ENCODE data around the gene ARHGAP26. TPM values are rescaled to one million over a fixed set of nuclear protein-coding genes. Genes with fewer than 3 reads are reported as not detected.

The ARHGAP26 gene
- total RNA-seq, 1 donor from 2014 or later, result 10.6 TPM

DNA sequence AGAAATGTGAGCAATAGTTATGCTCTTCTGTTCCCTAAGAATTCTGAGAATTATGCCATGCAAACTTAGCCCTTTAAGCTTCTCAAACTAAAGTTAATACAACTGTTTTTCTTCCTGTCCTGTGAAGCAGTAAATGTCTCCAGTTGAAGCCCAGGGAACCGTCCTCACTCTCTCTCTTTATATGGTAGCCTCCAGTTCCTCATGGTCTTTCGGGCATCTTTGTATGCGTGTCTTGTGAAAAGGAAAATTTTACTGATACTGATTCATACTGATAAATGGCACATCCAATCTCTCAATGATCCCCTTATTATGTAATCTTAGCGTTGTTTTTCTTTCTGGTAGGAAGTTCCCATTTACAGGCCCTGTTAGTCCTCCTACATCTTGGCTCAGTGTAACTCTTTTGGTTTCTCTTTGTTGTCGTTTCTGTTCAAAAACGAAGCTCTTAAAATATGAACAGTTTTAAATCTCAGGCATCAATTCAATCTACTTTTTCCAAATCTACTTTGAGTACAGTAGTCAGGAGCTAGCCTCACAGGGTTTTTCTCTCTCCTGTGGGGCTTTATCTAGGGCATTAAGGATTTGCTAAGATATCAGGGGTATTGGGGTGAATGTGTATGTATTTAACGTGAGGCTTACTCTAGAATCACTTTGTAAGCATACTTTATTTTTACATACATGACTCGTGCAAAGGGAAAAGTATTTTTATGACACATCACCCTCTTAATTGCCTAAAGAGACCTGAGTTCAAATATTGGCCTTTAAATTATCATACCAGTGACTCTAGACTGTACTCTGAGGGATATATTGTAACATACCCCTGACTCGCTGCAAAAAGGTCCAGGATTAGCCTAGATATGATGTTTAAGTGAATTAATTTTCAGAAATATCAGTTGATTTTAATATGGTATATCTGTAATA, 375.3 kb downstream of the ARHGAP26 start:
- DNase-seq, result no peak

GRCh38 chr5:143146161-143146560, 376.0 kb downstream of the ARHGAP26 start:
- DNase-seq, result no peak

DNA sequence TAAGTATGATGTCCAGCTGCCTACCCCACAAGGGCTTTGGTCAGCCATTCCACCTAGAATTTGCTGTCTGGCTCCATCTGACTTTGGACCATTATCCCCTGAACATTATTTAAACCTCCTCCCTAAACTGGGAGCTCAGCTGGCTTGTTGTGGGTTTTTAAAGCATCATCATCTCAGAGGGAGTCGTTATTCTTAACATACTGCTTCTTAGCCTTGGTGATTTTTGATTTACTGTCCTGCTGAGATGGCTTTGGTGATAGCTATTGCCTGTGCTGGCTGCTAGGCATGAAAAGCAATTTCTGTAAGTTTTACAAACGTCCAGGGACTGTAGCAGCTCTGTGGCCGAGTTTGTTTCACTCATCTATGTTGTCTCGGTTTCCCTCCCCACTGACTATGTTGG, 377.2 kb downstream of the ARHGAP26 start:
- DNase-seq, result no peak

DNA sequence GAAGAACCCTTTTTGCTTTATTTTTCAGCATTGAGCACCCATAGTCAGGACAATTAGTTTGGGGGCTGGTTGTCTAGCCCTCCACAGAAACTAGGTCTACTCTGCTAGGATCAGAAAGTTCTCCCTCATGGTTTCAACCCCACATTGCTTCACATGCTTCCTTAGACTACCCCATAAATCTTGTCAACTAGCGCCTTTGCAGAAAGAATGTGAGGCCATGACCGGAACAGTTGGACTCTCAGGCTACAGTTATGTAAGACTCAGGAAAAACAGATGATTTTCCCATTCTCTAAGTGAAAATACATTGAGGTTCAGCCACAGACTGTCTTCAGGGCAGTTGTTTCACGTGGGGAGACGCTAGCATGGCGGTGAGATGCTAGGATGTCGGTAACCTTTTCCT, 377.7 kb downstream of the ARHGAP26 start:
- no peak for DNase-seq

DNA sequence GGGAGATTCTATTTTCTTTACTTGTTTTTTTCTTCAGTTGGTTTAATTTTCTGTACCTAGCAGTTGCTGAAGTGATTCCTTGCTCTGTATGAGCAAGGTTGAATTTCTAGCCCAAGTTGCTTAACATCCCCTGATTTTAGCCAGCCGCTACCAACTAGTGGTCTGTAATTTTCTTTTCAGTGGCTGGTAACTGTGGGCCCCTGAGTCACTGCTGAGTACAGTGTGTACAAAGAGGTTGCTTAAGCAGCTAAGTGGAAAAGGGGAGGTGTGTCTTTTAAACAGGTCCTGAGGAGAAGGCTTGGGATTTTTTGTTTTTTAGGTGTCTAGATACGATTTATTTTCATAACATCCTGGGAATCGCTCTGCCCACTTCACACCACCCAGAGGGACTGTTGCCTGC, 378.6 kb downstream of the ARHGAP26 start:
- DNase-seq, result no peak

DNA sequence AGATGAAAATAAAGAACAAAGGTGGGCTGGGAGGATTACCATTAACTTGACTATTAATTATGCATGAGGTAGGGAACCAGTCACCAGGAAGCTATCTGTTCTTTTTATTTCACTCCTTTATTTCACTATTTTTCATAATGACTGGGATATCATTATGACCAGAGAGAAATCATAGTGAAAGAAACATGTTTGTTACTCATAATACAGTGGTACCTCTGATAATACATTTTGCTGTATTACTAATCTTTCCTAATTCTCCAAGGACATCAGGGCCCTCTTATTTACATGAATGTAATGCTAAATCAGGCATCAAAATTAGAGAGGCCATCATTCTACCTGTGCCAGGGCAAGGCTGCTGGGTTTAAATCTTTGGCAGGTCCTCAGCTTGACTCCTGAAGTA, 379.6 kb downstream of the ARHGAP26 start:
- no peak for DNase-seq

GRCh38 chr5:143151056-143151700, 381.0 kb downstream of the ARHGAP26 start:
- DNase-seq, result no peak

DNA sequence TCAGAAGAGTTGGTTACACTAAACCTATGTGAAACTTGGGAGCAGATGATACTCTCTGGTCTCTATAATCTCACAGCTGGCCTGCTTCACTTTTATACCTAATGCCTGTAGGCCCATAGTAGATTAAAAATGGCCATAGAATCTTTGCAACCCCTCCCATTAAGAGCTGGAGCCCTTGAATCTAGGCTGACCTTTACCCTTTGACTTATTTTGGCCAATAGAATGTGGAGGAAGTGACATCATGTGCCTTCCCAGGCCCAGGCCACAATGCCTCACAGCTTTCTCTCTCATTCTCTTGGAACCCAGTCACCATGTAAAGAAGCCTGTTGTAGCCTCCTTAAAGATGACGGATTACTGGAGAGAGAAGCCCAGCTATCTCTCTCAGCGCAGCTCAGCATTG, 382.3 kb downstream of the ARHGAP26 start:
- no peak for DNase-seq

DNA sequence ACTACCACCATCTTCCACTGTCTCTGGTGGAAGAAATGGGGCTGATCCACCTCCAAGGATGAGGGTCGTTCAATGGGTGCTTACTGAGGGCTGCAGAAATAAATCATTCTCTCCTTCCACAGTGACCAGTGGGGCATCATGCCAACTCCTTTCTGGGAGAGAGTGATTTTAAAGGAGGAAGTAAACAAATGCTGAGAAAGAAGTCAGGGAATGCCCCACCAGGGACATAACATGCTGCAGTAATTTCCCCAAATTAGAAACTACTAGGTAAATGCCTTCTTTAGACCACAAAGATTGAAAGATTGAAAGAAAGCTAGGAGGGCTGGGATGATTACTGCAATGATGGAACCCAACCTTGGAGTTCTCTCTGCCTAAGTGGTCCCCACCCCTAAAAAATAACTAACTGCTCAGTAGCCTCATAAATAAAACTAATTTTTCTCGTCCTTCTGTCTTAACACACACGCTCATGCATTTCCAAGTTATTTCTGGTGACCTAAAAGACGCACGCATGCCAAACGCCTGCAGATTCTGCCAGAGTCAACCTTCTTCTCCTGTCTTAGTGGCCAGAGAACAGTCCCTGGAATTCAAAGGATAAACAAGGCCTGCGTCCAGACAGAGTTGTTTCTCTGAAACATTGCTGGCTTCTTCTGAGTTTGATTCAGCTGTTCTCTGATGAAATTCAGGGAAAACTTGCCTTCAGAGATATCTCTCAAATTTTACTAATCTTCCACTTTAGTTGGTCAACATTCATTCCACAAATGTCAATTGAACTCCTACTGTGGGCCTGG, 383.3 kb downstream of the ARHGAP26 start:
- DNase-seq, result no peak

DNA sequence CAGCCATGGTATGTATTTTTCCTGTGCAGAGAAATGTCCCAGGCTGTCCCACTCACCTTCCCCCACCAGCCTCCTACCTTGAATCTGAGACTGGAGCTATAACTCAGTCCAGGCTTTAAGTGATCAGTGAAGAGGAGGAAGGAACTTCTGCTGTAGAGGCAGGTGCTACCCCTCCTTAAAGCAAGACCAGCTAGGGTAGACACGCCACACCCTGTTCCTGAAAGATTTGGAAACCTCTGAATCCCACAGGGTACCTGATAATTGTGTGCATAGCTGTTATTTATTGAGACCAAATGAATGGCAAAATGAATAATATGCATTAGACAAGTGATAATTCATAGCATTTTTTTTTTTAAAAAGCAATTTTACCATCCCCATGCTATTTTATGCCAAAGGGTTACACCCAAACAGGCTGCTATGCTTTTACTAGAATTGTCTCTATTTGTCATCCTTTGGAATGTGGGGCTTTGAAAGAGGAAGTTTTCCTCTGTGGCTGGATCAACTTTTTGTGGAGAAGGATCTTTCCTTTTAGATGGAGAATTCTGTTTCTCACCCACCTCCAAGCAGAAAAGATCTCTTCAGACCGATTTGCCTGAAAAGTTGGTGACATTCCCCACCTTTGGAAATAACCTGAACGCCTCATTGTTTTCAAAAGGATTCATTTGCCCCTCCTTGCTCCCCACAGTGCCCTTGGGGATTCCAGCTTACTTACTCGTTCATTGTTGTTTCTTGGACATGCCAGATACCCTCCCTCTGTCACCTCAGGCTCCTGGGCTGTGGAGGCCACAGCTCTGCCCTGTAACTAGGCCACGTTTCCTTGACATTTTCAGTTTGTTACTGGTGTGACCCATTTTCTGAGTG, 384.6 kb downstream of the ARHGAP26 start:
- no peak for DNase-seq

GRCh38 chr5:143155455-143155854, 385.3 kb downstream of the ARHGAP26 start:
- no peak for DNase-seq

DNA sequence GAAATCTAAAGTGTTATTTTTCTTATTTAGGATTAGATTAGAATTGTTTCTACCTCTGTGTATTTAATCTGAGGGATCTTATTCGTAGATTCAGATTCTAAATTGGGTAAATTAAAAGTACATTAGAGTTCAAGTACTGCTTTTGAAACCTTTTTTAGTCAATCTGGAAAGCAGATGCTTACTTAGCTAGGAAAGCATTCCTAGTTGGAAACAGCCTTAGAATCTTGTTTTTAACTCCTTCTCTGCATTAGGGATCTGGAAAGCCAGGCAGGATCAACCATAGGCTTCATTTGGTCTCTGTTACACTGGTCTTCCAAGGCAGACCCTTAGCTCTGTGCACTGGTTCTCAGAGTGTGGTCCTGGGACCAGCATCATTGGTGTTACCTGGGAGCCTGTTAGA, 385.9 kb downstream of the ARHGAP26 start:
- DNase-seq, result no peak

DNA sequence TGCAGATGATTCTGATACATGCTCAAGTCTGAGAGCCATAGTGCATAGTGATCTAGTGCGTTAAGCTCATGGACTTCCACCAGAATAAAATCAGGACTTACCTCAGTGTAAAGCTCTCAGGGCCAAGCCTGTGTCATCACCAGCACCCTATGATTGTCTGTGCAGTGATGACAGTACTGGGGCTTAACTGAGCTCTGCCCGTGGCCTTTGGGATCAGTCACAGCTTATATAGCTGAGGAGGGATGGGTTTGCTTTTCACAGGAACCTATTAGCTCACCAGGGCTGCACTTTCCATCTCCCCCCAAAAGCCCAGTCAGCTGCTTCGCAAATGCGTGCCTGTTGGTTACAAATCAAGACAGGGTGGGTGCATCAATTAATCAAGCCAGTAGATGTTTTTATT, 386.4 kb downstream of the ARHGAP26 start:
- no peak for DNase-seq

DNA sequence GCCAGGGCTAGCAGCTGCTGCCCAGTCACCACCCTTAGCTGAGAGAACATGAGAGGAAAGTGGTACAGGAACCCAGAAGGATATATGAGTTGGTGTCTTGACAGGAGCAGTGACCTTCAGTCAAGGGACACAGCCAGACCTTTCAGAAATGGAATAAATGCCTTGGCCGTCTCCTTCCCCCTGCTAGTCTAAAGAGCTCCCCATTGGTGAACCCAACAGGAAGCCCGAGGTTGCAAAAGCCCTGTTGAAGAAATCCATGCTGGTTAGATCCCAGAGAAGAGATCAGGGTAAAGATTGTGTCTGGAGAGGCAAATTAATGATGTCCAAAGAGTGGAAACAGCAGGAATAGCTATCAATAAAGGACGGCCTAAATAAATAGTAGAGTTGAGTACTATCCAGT, 388.9 kb downstream of the ARHGAP26 start:
- DNase-seq, result no peak

GRCh38 chr5:143161885-143162540, 391.8 kb downstream of the ARHGAP26 start:
- no peak for DNase-seq

- DNase-seq, result no peak
These were observed 392.6 kb downstream of the ARHGAP26 start for GRCh38 chr5:143162810-143163209.

DNA sequence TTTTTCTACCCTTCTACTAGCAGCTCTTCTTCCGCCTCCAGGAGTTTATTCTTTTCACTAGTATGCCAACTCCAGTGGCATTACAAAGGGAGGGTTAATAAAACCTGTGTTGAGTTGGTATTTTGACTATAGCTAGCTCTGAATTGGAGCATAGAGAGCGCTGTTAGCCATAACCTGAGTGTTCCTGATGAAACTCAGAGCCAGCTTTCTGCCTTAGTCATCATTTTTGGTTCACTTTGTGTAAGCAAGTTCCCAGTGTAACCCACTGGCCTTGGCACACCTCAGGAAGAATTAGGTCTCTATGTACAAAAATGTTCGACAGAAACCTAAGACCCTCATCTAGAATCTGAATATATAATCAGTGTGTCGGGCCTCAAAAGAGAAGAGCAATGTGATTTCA, 394.4 kb downstream of the ARHGAP26 start:
- DNase-seq, result no peak

GRCh38 chr5:143165049-143165880, 395.1 kb downstream of the ARHGAP26 start:
- DNase-seq, result no peak

- no peak for DNase-seq
These were observed 395.9 kb downstream of the ARHGAP26 start for GRCh38 chr5:143166090-143166489.

- DNase-seq, result no peak
These were observed 396.7 kb downstream of the ARHGAP26 start for GRCh38 chr5:143166661-143167420.
